Body of pancreas (tissue), 4 donors: ENCODE measurements around the gene PPP6C.

Experiments
- CTCF ChIP-seq, 7 experiments: fragments of 450-650 bp in 4 of 7; fragments of 200-600 bp in 3 of 7; sonication (generic) in 3 of 7; IDR thresholded peaks; one replicate each; pipeline ENCODE4 v1.5.1; 2016 to 2019; ENCODE audit warnings: antibody characterized with exemption in 7 of 7
- POLR2A ChIP-seq, 3 donors: fragments of 450-650 bp; IDR thresholded peaks; one replicate each; pipeline ENCODE4 v1.6.1; 2016; ENCODE audit warnings: antibody characterized with exemption in 3 of 3, mild to moderate bottlenecking in 2 of 3

- TF ChIP-seq CTCF (IDR thresholded peaks at IDR 0.05) (no peak), POLR2A (IDR thresholded peaks at IDR 0.05) (no peak)
These were observed 13.0 kb downstream of the PPP6C start for GRCh38 chr9:125176636-125177035.
